NB4 (cell line): ENCODE results near the gene CCDC85C.
A peak's percentile ranks its signal among the peaks of the same experiment; 100 is the strongest.

Source experiments
- DNase-seq: peaks from one replicate; pipeline ENCODE4 v3.0.0; 2010; ENCODE audit warnings: low read depth
- H3K4me3 ChIP-seq: one replicate; pipeline ENCODE4 v1.5.1; 2011; ENCODE audit warnings: mild to moderate bottlenecking, low read depth, low read length, moderate library complexity
- CTCF ChIP-seq: IDR thresholded peaks from one replicate; pipeline ENCODE4 v1.5.1; 2012; ENCODE audit warnings: low read depth, low read length
- MAX ChIP-seq: IDR thresholded peaks from 2 replicates; pipeline ENCODE4 v1.6.1; 2011; ENCODE audit warnings: low read depth, low read length
- MYC ChIP-seq: IDR thresholded peaks from 2 replicates; pipeline ENCODE4 v1.6.1; 2011; ENCODE audit warnings: low read depth, low read length
- POLR2A ChIP-seq: IDR thresholded peaks from 2 replicates; pipeline ENCODE4 v1.6.1; 2011; ENCODE audit warnings: mild to moderate bottlenecking; ENCODE audit not compliant: insufficient read length; ENCODE audit errors: extremely low read depth

CCDC85C gene

GRCh38 chr14:99529899-99530298, 74.1 kb downstream of the CCDC85C start:
- no peak overlapping the region for H3K4me3 ChIP-seq
- DNase-seq, result no peak
- TF ChIP-seq MAX (no peak), CTCF (peak; percentile 7), POLR2A (no peak), MYC (no peak)

- DNase-seq, result no peak
- H3K4me3 ChIP-seq, result no peak overlapping the region
- TF ChIP-seq CTCF (no peak), POLR2A (no peak), MAX (no peak), MYC (no peak)
These were observed 76.5 kb downstream of the CCDC85C start for GRCh38 chr14:99527427-99528076.

GRCh38 chr14:99527026-99527425, 77.0 kb downstream of the CCDC85C start:
- TF ChIP-seq MYC (no peak), MAX (no peak), POLR2A (no peak), CTCF (no peak)
- H3K4me3 ChIP-seq, result no peak overlapping the region
- DNase-seq, result no peak

- no peak for TF ChIP-seq CTCF
- no peak for TF ChIP-seq POLR2A
- TF ChIP-seq MYC, result no peak
- no peak for TF ChIP-seq MAX
- H3K4me3 ChIP-seq, result no peak overlapping the region
- DNase-seq, result no peak
These were observed 78.3 kb downstream of the CCDC85C start for GRCh38 chr14:99525699-99526080.

GRCh38 chr14:99524804-99525698, 79.0 kb downstream of the CCDC85C start:
- DNase-seq, result no peak
- TF ChIP-seq MYC, result no peak
- no peak for TF ChIP-seq MAX
- peak; percentile 8 for TF ChIP-seq CTCF

More at GRCh38 chr14:99524804-99525698, 79.0 kb downstream of the CCDC85C start:
- no peak overlapping the region for H3K4me3 ChIP-seq
